ENCODE results near the gene OBSCN. TPM values are rescaled to one million over a fixed set of nuclear protein-coding genes. Genes with fewer than 3 reads are reported as not detected.
"Not testable (repeated sequence)": the region's sequence is repeated elsewhere in the genome, so short reads cannot be mapped to it uniquely, and the experiment has no call there.

Gene OBSCN
- total RNA-seq, 2 experiments from 2014 or later = 80.8 to 82.2 TPM

- no peak for DNase-seq
- Mint-ChIP-seq H3K27me3 (no peaks in the 10 kb centered on the region), H3K27ac (no peak overlapping the region), H3K9me3 (peaks cover 17% of the 10 kb centered on the region), H3K36me3 (ENCODE audit: low read depth) (peaks cover 100% of the 10 kb centered on the region), H3K4me3 (no peak overlapping the region), H3K4me1 (ENCODE audit: low read depth) (peaks cover 20% of the 10 kb centered on the region)
- Histone ChIP-seq H3K4me1 (ENCODE audit: insufficient read depth, low read length) (peaks cover 4% of the 10 kb centered on the region), H3K9me3 (ENCODE audit: control insufficient read depth in 1 of 2, insufficient read depth in 1 of 2, low read length in 2 of 2) (peaks cover 39 to 59% of the 10 kb centered on the region in 2 experiments), H3K27me3 (ENCODE audit: control insufficient read depth in 1 of 2, insufficient read depth in 2 of 2, low read length in 2 of 2) (no peaks in the 10 kb centered on the region), H3K36me3 (ENCODE audit: insufficient read depth, low read length) (peaks cover 58% of the 10 kb centered on the region), H3K27ac (ENCODE audit: low read depth in 1 of 2, low read length in 2 of 2) (no peak overlapping the region), H3K4me3 (ENCODE audit: low read length) (no peak overlapping the region)
- intact Hi-C loops (cut with DNase I, micrococcal nuclease) = no loop called here
- ATAC-seq (ENCODE audit: poor library complexity) = no peak
- ChIA-PET CTCF (no interaction called here), POLR2A (no interaction called here)
- no peak for TF ChIP-seq CTCF (IDR thresholded peaks at IDR 0.05)
Measured at GRCh38 chr1:228242409-228242808, 34.6 kb downstream of the OBSCN start.

GRCh38 chr1:228243093-228243492, 35.2 kb downstream of the OBSCN start:
- no peaks in the 10 kb centered on the region for H3K27me3 ChIP-seq (ENCODE audit: control insufficient read depth in 1 of 2, insufficient read depth in 2 of 2, low read length in 2 of 2)
- DNase-seq (no peak), ATAC-seq (ENCODE audit: poor library complexity) (no peak)
- H3K9me3 Mint-ChIP-seq = peaks cover 17% of the 10 kb centered on the region
- ChIA-PET POLR2A (no interaction called here), CTCF (no interaction called here)
- TF ChIP-seq CTCF (IDR thresholded peaks at IDR 0.05) = no peak
- H3K36me3 Mint-ChIP-seq (ENCODE audit: low read depth) = peaks cover 100% of the 10 kb centered on the region
- peaks cover 4% of the 10 kb centered on the region for H3K4me1 ChIP-seq (ENCODE audit: insufficient read depth, low read length)
- peaks cover 20% of the 10 kb centered on the region for H3K4me1 Mint-ChIP-seq (ENCODE audit: low read depth)
- no peak overlapping the region for H3K27ac Mint-ChIP-seq
- intact Hi-C loops (cut with DNase I, micrococcal nuclease) = no loop called here
- no peak overlapping the region for H3K4me3 ChIP-seq (ENCODE audit: low read length)
- H3K4me3 Mint-ChIP-seq = no peak overlapping the region
- H3K27ac ChIP-seq (ENCODE audit: low read depth in 1 of 2, low read length in 2 of 2) = no peak overlapping the region
- H3K9me3 ChIP-seq (ENCODE audit: control insufficient read depth in 1 of 2, insufficient read depth in 1 of 2, low read length in 2 of 2) = peaks cover 39 to 59% of the 10 kb centered on the region in 2 experiments
- H3K27me3 Mint-ChIP-seq = no peaks in the 10 kb centered on the region
- peaks cover 63% of the 10 kb centered on the region for H3K36me3 ChIP-seq (ENCODE audit: insufficient read depth, low read length)

- POLR2A ChIA-PET; H3K27ac Mint-ChIP-seq; H3K4me3 ChIP-seq (ENCODE audit: low read length); H3K27me3 Mint-ChIP-seq; intact Hi-C loops (cut with DNase I, micrococcal nuclease); H3K4me1 ChIP-seq (ENCODE audit: insufficient read depth, low read length); H3K27me3 ChIP-seq (ENCODE audit: control insufficient read depth in 1 of 2, insufficient read depth in 2 of 2, low read length in 2 of 2); DNase-seq; ATAC-seq (ENCODE audit: poor library complexity); H3K27ac ChIP-seq (ENCODE audit: low read depth in 1 of 2, low read length in 2 of 2); CTCF ChIA-PET; H3K4me3 Mint-ChIP-seq: not testable (repeated sequence)
- peaks cover 100% of the 10 kb centered on the region for H3K36me3 Mint-ChIP-seq (ENCODE audit: low read depth)
- peaks cover 17% of the 10 kb centered on the region for H3K9me3 Mint-ChIP-seq
- Histone ChIP-seq H3K9me3 (ENCODE audit: control insufficient read depth in 1 of 2, insufficient read depth in 1 of 2, low read length in 2 of 2) (peaks cover 39 to 59% of the 10 kb centered on the region in 2 experiments), H3K36me3 (ENCODE audit: insufficient read depth, low read length) (peaks cover 57% of the 10 kb centered on the region)
- peaks cover 20% of the 10 kb centered on the region for H3K4me1 Mint-ChIP-seq (ENCODE audit: low read depth)
Measured at GRCh38 chr1:228243989-228244388, 36.1 kb downstream of the OBSCN start.

- CTCF ChIA-PET = no interaction called here
Measured at GRCh38 chr1:228245111-228245510, 37.3 kb downstream of the OBSCN start.

More at GRCh38 chr1:228245111-228245510, 37.3 kb downstream of the OBSCN start:
- Mint-ChIP-seq H3K9me3 (peaks cover 17% of the 10 kb centered on the region), H3K36me3 (ENCODE audit: low read depth) (peaks cover 98% of the 10 kb centered on the region), H3K27me3 (no peaks in the 10 kb centered on the region), H3K27ac (no peak overlapping the region), H3K4me3 (no peak overlapping the region), H3K4me1 (ENCODE audit: low read depth) (peaks cover 20% of the 10 kb centered on the region)
- ATAC-seq (ENCODE audit: poor library complexity) = no peak
- no peaks in the 10 kb centered on the region for H3K27me3 ChIP-seq (ENCODE audit: control insufficient read depth in 1 of 2, insufficient read depth in 2 of 2, low read length in 2 of 2)
- peaks cover 39 to 59% of the 10 kb centered on the region in 2 experiments for H3K9me3 ChIP-seq (ENCODE audit: control insufficient read depth in 1 of 2, insufficient read depth in 1 of 2, low read length in 2 of 2)
- POLR2A ChIA-PET = no interaction called here
- H3K4me3 ChIP-seq (ENCODE audit: low read length) = no peak overlapping the region
- no peak for DNase-seq
- intact Hi-C loops (cut with DNase I, micrococcal nuclease) = no loop called here
- H3K36me3 ChIP-seq (ENCODE audit: insufficient read depth, low read length) = peaks cover 57% of the 10 kb centered on the region
- no peak overlapping the region for H3K27ac ChIP-seq (ENCODE audit: low read depth in 1 of 2, low read length in 2 of 2)
- TF ChIP-seq CTCF (IDR thresholded peaks at IDR 0.05) = no peak
- peaks cover 4% of the 10 kb centered on the region for H3K4me1 ChIP-seq (ENCODE audit: insufficient read depth, low read length)
